Measurements from ENCODE around the gene PEX5L. TPM values are rescaled to one million over a fixed set of nuclear protein-coding genes. Genes with fewer than 3 reads are reported as not detected.
"Not testable (repeated sequence)": the region's sequence is repeated elsewhere in the genome, so short reads cannot be mapped to it uniquely, and the experiment has no call there.

Gene PEX5L
- total and polyA plus RNA-seq, 2 donors (not counting 1 experiment from before 2014, with no cell fraction given), result not detected

- no peak overlapping the region for H3K4me3 ChIP-seq (ENCODE audit: control extremely low read depth in 1 of 5, extremely low read depth in 1 of 5, insufficient read depth in 1 of 5, low read depth in 2 of 5, low read length in 4 of 5)
- no peak overlapping the region for H3K27ac ChIP-seq (ENCODE audit: low read length in 2 of 2)
- no peaks in the 10 kb centered on the region for H3K4me1 Mint-ChIP-seq
- CTCF ChIA-PET, result no interaction called here
- H2AFZ ChIP-seq (ENCODE audit: insufficient read depth, low read depth, low read length, poor library complexity, severe bottlenecking), result no peak overlapping the region
- no peak for DNase-seq
- no peak for ATAC-seq (ENCODE audit: low read depth)
- no peaks in the 10 kb centered on the region for H3K36me3 ChIP-seq (replicated peaks in 1 of 2; ENCODE audit: control extremely low read depth in 1 of 2, control insufficient read depth in 1 of 2, extremely low read depth in 1 of 2, insufficient read depth in 2 of 2, low read length in 1 of 2)
- WGBS (ENCODE audit: insufficient coverage), result no CpG with 5 or more reads among the region's 3 CpGs
- no peaks in the 10 kb centered on the region for H3K27me3 ChIP-seq (replicated peaks in 1 of 4; ENCODE audit: control extremely low read depth in 1 of 4, control insufficient read depth in 3 of 4, insufficient read depth in 4 of 4, low read length in 3 of 4)
- no peak overlapping the region for H3K27ac Mint-ChIP-seq
- no peaks in the 10 kb centered on the region for H3K79me2 ChIP-seq (ENCODE audit: control insufficient read depth, insufficient read depth, low read length)
- H3K27me3 Mint-ChIP-seq, result no peaks in the 10 kb centered on the region
- H4K20me1 ChIP-seq (ENCODE audit: control insufficient read depth, insufficient read depth, low read length, poor library complexity, severe bottlenecking), result no peaks in the 10 kb centered on the region
- H3K4me1 ChIP-seq (ENCODE audit: control insufficient read depth in 2 of 2, insufficient read depth in 2 of 2, low read length in 2 of 2), result no peaks in the 10 kb centered on the region
- POLR2A ChIA-PET, result no interaction called here
- peaks cover 4% of the 10 kb centered on the region for H3K9me3 Mint-ChIP-seq (ENCODE audit: insufficient read depth)
- no peak overlapping the region for H3K4me3 Mint-ChIP-seq
- intact Hi-C loops (cut with micrococcal nuclease), result no loop called here
- H3K9ac ChIP-seq (ENCODE audit: low read length), result no peak overlapping the region
- H3K4me2 ChIP-seq (replicated peaks; ENCODE audit: low read depth, low read length, poor library complexity, severe bottlenecking), result no peak overlapping the region
- peaks cover 0 to 12% (median 11%) of the 10 kb centered on the region in 3 donors for H3K9me3 ChIP-seq (ENCODE audit: control extremely low read depth in 1 of 3, control insufficient read depth in 2 of 3, insufficient read depth in 1 of 3, low read length in 2 of 3)
- TF ChIP-seq EZH2 (IDR thresholded peaks at IDR 0.05; ENCODE audit: borderline replicate concordance, insufficient read depth, low read depth, low read length, poor library complexity, severe bottlenecking) (no peak), CTCF (IDR thresholded peaks at IDR 0.05) (no peak)
These were observed 24.8 kb downstream of the PEX5L start for GRCh38 chr3:180011927-180012326.

- ATAC-seq (ENCODE audit: low read depth); H3K27ac Mint-ChIP-seq; H3K79me2 ChIP-seq (ENCODE audit: control insufficient read depth, insufficient read depth, low read length): not testable (repeated sequence)
These were observed 28.4 kb downstream of the PEX5L start for GRCh38 chr3:180008318-180008717.

More at GRCh38 chr3:180008318-180008717, 28.4 kb downstream of the PEX5L start:
- intact Hi-C loops (cut with micrococcal nuclease); H3K36me3 ChIP-seq (replicated peaks in 1 of 2; ENCODE audit: control extremely low read depth in 1 of 2, control insufficient read depth in 1 of 2, extremely low read depth in 1 of 2, insufficient read depth in 2 of 2, low read length in 1 of 2); H3K4me1 ChIP-seq (ENCODE audit: control insufficient read depth in 2 of 2, insufficient read depth in 2 of 2, low read length in 2 of 2); CTCF ChIA-PET; H3K4me3 Mint-ChIP-seq; H4K20me1 ChIP-seq (ENCODE audit: control insufficient read depth, insufficient read depth, low read length, poor library complexity, severe bottlenecking); H3K27ac ChIP-seq (ENCODE audit: low read length in 2 of 2); POLR2A ChIA-PET; H3K27me3 Mint-ChIP-seq; H3K27me3 ChIP-seq (replicated peaks in 1 of 4; ENCODE audit: control extremely low read depth in 1 of 4, control insufficient read depth in 3 of 4, insufficient read depth in 4 of 4, low read length in 3 of 4); H3K4me2 ChIP-seq (replicated peaks; ENCODE audit: low read depth, low read length, poor library complexity, severe bottlenecking); DNase-seq; H3K4me1 Mint-ChIP-seq; H2AFZ ChIP-seq (ENCODE audit: insufficient read depth, low read depth, low read length, poor library complexity, severe bottlenecking); H3K4me3 ChIP-seq (ENCODE audit: control extremely low read depth in 1 of 5, extremely low read depth in 1 of 5, insufficient read depth in 1 of 5, low read depth in 2 of 5, low read length in 4 of 5); H3K9me3 Mint-ChIP-seq (ENCODE audit: insufficient read depth); H3K9ac ChIP-seq (ENCODE audit: low read length): not testable (repeated sequence)
- WGBS (ENCODE audit: insufficient coverage), result 97% methylated on average over 2 of the region's 3 CpGs
- peaks cover 0 to 14% (median 11%) of the 10 kb centered on the region in 3 donors for H3K9me3 ChIP-seq (ENCODE audit: control extremely low read depth in 1 of 3, control insufficient read depth in 2 of 3, insufficient read depth in 1 of 3, low read length in 2 of 3)
